Bronchial epithelial cell (primary cell): ENCODE results near the gene AFF3. TPM values are rescaled to one million over a fixed set of nuclear protein-coding genes. Genes with fewer than 3 reads are reported as not detected.
A peak's percentile ranks its signal among the peaks of the same experiment; 100 is the strongest.

ENCODE experiments used
- DNase-seq: peaks from one replicate; pipeline ENCODE4 v3.0.0-alpha.2; 2010; ENCODE audit warnings: low read depth
- FAIRE-seq: peaks from 2 replicates; lab custom pipeline; 2011; peaks lifted over from hg19 to GRCh38; lab: Jason Lieb, UNC
- H3K27me3 ChIP-seq: 2 replicates; pipeline ENCODE4 v1.5.1; 2011; ENCODE audit warnings: low read length; ENCODE audit not compliant: control insufficient read depth, insufficient read depth
- H3K36me3 ChIP-seq: 2 replicates; pipeline ENCODE4 v1.5.1; 2011; ENCODE audit warnings: low read length; ENCODE audit not compliant: control insufficient read depth, insufficient read depth
- H3K4me3 ChIP-seq: 2 replicates; pipeline ENCODE4 v1.5.1; 2011; ENCODE audit warnings: mild to moderate bottlenecking, low read depth, low read length, control low read depth
- CTCF ChIP-seq: IDR thresholded peaks from 2 replicates; pipeline ENCODE4 v1.5.1; 2011; ENCODE audit warnings: mild to moderate bottlenecking, moderate library complexity, low read length, control low read depth, inconsistent platforms; ENCODE audit not compliant: insufficient read depth, severe bottlenecking
- total RNA-seq: library from RNA; depleted of rRNA; stranded (reverse); fragments of >200 nt; gene quantifications from 2 replicates; pipeline ENCODE4 v1.2.1, GENCODE V29; 2014

AFF3 gene
- total RNA-seq, 1 donor from 2014 or later: not detected

GRCh38 chr2:99617811-99618210 lies 524.6 kb downstream of the AFF3 start:
- TF ChIP-seq CTCF: no peak
- Histone ChIP-seq H3K27me3 (no peaks in the 10 kb centered on the region), H3K36me3 (no peaks in the 10 kb centered on the region), H3K4me3 (no peak overlapping the region)
- DNase-seq (no peak), FAIRE-seq (no peak)

GRCh38 chr2:99615247-99615771 lies 527.1 kb downstream of the AFF3 start:
- Histone ChIP-seq H3K4me3 (no peak overlapping the region), H3K27me3 (no peaks in the 10 kb centered on the region)
- FAIRE-seq: no peak

GRCh38 chr2:99613980-99614379 lies 528.4 kb downstream of the AFF3 start:
- FAIRE-seq: no peak
- no peak overlapping the region for H3K4me3 ChIP-seq
- DNase-seq: no peak
- H3K36me3 ChIP-seq: no peaks in the 10 kb centered on the region
- TF ChIP-seq CTCF: no peak
- no peaks in the 10 kb centered on the region for H3K27me3 ChIP-seq

More at GRCh38 chr2:99615247-99615771, 527.1 kb downstream of the AFF3 start:
- DNase-seq: no peak
- TF ChIP-seq CTCF: no peak
- no peaks in the 10 kb centered on the region for H3K36me3 ChIP-seq

- Histone ChIP-seq H3K27me3 (no peaks in the 10 kb centered on the region), H3K4me3 (no peak overlapping the region), H3K36me3 (no peaks in the 10 kb centered on the region)
- TF ChIP-seq CTCF: no peak
- FAIRE-seq (no peak), DNase-seq (no peak)
Measured at GRCh38 chr2:99611786-99612185, 530.6 kb downstream of the AFF3 start.

GRCh38 chr2:99611034-99611433 lies 531.4 kb downstream of the AFF3 start:
- Histone ChIP-seq H3K36me3 (no peaks in the 10 kb centered on the region), H3K27me3 (no peaks in the 10 kb centered on the region), H3K4me3 (no peak overlapping the region)
- no peak for DNase-seq
- FAIRE-seq: no peak
- TF ChIP-seq CTCF: no peak

DNA sequence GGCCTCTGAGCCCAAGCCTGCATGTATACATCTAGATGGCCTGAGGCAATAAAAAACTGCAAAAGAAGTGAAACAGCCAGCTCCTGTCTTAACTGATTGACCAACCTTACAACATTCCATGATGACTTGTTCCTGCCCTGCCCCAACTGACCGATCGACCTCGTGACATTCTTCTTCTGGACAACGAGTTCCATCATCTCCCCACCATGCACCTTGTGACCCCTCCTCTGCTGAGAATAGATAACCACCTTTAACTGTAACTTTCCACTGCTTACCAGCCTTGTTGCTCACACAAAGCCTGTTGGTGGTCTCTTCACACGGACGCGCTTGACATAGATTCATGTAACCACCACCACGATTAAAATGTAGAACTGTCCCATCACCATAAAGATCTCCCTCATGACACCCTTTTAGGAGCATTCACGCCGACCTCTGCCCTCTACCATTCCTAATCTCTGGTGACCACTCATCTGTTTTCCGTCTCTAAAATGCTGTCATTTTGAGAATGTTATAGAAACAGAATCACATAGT lies 532.5 kb downstream of the AFF3 start:
- no peak for TF ChIP-seq CTCF
- Histone ChIP-seq H3K36me3 (no peaks in the 10 kb centered on the region), H3K4me3 (no peak overlapping the region), H3K27me3 (no peaks in the 10 kb centered on the region)
- FAIRE-seq: no peak
- peak; percentile 2 for DNase-seq
